Colonic mucosa (tissue), 4 donors: ENCODE data around the gene TMEM132C. TPM values are rescaled to one million over a fixed set of nuclear protein-coding genes. Genes with fewer than 3 reads are reported as not detected.

Experiments
- DNase-seq: peaks from one replicate; pipeline ENCODE4 v3.0.0-alpha.2; 2020
- H3K27ac ChIP-seq: fragments of 200-600 bp; one replicate; pipeline ENCODE4 v1.8.0; 2021
- H3K27me3 ChIP-seq: fragments of 200-600 bp; one replicate; pipeline ENCODE4 v1.8.0; 2021
- H3K36me3 ChIP-seq: fragments of 200-600 bp; one replicate; pipeline ENCODE4 v1.8.0; 2021
- H3K4me1 ChIP-seq: fragments of 200-600 bp; one replicate; pipeline ENCODE4 v1.8.0; 2021; ENCODE audit warnings: mild to moderate bottlenecking
- H3K4me3 ChIP-seq: fragments of 200-600 bp; one replicate; pipeline ENCODE4 v1.8.0; 2021
- H3K9ac ChIP-seq, 2 donors: one replicate each; pipeline ENCODE4 v1.7.0; 2013; ENCODE audit warnings: control low read depth in 2 of 2, low read depth in 2 of 2, low read length in 2 of 2
- H3K9me3 ChIP-seq: fragments of 200-600 bp; one replicate; pipeline ENCODE4 v1.8.0; 2021
- CTCF ChIP-seq: fragments of 200-600 bp; IDR thresholded peaks from one replicate; pipeline ENCODE4 v1.8.0; 2022; ENCODE audit warnings: antibody characterized with exemption, mild to moderate bottlenecking
- intact Hi-C: fragments of 100-400 bp; cut with DNase I; formaldehyde crosslinking; loops from one replicate; pipeline ENCODE4 v1.14.1; 2022
- total RNA-seq, 2 donors: library from RNA; stranded (reverse); fragmentation: NEBNext Ultra II Directional in 1 of 2; extraction: Animal tissue kit (Norgen Biotek cat#: 25700) in 1 of 2; gene quantifications; one replicate each; pipeline ENCODE4 v1.2.1, GENCODE V29; 2021
- donor health status: healthy.
- donor health status: DM: no; HTN: no; CAD: no.
- donor health status: DM: no; HTN: no; CAD: no.

TMEM132C gene
- total RNA-seq, 2 donors from 2014 or later = 0.25 to 0.42 TPM

DNA sequence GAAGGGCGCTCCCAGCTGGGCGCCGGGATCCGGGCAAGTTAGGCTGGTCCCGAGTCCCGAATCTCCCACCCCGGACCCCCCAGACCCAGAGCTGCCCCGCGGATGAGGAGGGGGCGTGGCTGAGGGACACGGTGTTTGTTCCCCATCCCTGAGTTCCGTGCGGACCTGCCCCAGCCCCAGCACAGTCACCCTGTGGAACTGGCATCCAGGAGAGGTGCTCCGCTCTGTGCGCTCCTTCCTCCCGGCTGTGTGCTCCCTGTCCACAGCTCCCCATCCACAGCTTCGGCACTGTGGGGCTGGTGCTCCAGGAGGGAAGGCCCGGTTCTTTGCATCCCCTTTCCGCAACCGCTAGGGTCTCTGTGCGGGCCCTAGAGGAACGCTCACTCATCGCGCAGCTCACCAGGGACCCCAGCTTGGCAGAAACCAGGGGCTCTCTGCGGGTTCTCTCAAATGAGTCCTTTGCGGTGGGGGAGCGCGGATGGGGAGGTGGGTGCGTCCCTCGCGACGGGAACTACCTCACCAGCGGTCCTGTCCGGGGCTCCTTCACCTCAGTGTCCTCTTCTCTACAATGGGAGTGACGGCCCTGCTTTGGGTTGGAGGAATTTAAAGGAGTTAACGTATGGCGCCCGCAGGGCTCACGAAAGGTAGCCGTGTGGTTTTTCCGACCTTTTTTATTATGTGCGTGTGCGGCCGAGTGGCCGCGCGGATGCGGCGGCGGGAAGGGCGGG, 845 bp downstream of the TMEM132C start:
- intact Hi-C loops = loop anchor here (10.0 kb wide), 1 partner anchor 1747 kb away; no protein-coding TSS in a partner anchor
- Histone ChIP-seq H3K36me3 (no peaks in the 10 kb centered on the region), H3K9ac (peak overlapping the region in 1 of 2 donors; percentile 12), H3K9me3 (no peaks in the 10 kb centered on the region), H3K27me3 (peaks cover 23% of the 10 kb centered on the region), H3K4me3 (no peak overlapping the region), H3K27ac (no peak overlapping the region), H3K4me1 (no peaks in the 10 kb centered on the region)
- TF ChIP-seq CTCF = no peak
- DNase-seq = no peak

GRCh38 chr12:128268379-128268995, 1.5 kb downstream of the TMEM132C start:
- no peak for DNase-seq
- intact Hi-C loops = loop anchor here (10.0 kb wide), 1 partner anchor 1746 kb away; no protein-coding TSS in a partner anchor
- no peak overlapping the region for H3K27ac ChIP-seq
- no peaks in the 10 kb centered on the region for H3K4me1 ChIP-seq
- TF ChIP-seq CTCF = no peak
- no peaks in the 10 kb centered on the region for H3K36me3 ChIP-seq
- H3K27me3 ChIP-seq = peaks cover 23% of the 10 kb centered on the region
- no peak overlapping the region for H3K9ac ChIP-seq
- no peak overlapping the region for H3K4me3 ChIP-seq
- no peaks in the 10 kb centered on the region for H3K9me3 ChIP-seq

DNA sequence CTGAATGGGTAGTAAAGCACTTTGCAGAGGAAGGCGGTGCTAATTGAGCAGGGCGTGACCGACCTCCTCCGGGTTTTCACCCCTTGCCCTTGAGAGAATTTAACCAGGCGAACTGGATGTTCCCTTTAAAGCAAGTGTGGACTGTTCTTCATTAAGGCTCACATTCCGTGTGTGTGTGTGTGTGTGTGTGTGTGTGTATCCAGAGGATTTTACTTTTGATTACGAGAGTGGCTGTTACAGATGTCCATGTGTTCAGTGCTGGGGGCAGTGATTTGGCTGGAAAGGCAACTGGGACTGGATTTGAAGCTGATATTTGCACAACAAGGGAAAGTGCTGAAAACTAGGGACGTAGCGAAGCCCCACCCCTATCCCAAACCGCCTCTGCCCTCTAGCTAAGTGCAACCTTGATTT, 2.2 kb downstream of the TMEM132C start:
- Histone ChIP-seq H3K4me3 (no peak overlapping the region), H3K9me3 (no peaks in the 10 kb centered on the region), H3K27me3 (peaks cover 23% of the 10 kb centered on the region), H3K27ac (no peak overlapping the region), H3K9ac (no peak overlapping the region), H3K36me3 (no peaks in the 10 kb centered on the region), H3K4me1 (no peaks in the 10 kb centered on the region)
- DNase-seq = no peak
- intact Hi-C loops = loop anchor here (10.0 kb wide), 1 partner anchor 1746 kb away; no protein-coding TSS in a partner anchor
- TF ChIP-seq CTCF = no peak

GRCh38 chr12:128276471-128276870, 9.5 kb downstream of the TMEM132C start:
- H3K36me3 ChIP-seq = no peaks in the 10 kb centered on the region
- H3K27me3 ChIP-seq = no peaks in the 10 kb centered on the region
- H3K9me3 ChIP-seq = no peaks in the 10 kb centered on the region
- no peak overlapping the region for H3K9ac ChIP-seq
- no peak overlapping the region for H3K4me3 ChIP-seq
- intact Hi-C loops = no loop called here
- no peak for TF ChIP-seq CTCF
- DNase-seq = no peak
- H3K4me1 ChIP-seq = no peaks in the 10 kb centered on the region
- no peak overlapping the region for H3K27ac ChIP-seq

GRCh38 chr12:128286970-128287369, 20.0 kb downstream of the TMEM132C start:
- H3K4me1 ChIP-seq = no peaks in the 10 kb centered on the region
- H3K27ac ChIP-seq = no peak overlapping the region
- H3K9me3 ChIP-seq = no peaks in the 10 kb centered on the region
- H3K27me3 ChIP-seq = no peaks in the 10 kb centered on the region
- H3K4me3 ChIP-seq = no peak overlapping the region
- H3K36me3 ChIP-seq = no peaks in the 10 kb centered on the region
- intact Hi-C loops = no loop called here
- no peak for DNase-seq
- no peak for TF ChIP-seq CTCF
- no peak overlapping the region for H3K9ac ChIP-seq
